Fibroblast of skin of left biceps (primary cell): Measurements from ENCODE around the gene MUC4.
"Not testable (repeated sequence)": the region's sequence is repeated elsewhere in the genome, so short reads cannot be mapped to it uniquely, and the experiment has no call there.

ENCODE experiments used
- DNase-seq, 2 experiments: peaks; one replicate each; pipeline ENCODE4 v3.0.0-alpha.2; 2013; ENCODE audit warnings: low read depth in 2 of 2

The MUC4 gene

DNA sequence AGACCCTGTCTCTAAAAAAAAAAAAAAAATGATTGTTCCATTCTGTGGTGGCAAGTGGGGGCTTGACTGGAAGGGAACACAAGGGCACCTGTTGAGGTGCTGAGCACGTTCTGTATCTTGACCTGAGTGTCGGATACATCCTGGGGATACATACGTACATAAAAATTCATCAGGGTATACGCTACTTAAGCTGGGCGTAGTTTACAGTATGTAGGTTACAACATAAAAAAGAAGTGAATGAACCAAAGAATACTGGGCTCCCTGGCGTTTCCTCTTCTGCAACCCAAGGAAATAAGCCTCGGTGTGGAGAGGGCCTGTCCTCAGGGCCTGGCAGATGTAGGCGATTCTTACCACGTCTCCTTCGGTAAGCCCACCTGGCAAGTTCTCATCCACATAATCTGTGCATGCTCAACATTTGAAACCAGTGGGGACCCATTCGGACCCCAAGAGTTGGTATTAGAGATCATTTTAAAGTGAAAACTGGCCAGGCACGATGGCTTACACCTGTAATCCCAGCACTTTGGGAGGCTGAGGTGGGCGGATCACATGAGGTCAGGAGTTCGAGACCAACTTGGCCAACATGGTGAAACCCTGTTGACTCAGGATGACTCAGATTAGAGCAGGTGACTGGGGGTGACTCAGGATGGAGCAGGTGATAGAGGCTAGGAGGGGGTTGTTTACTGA, 96.0 kb downstream of the MUC4 start:
- no peak for DNase-seq

DNA sequence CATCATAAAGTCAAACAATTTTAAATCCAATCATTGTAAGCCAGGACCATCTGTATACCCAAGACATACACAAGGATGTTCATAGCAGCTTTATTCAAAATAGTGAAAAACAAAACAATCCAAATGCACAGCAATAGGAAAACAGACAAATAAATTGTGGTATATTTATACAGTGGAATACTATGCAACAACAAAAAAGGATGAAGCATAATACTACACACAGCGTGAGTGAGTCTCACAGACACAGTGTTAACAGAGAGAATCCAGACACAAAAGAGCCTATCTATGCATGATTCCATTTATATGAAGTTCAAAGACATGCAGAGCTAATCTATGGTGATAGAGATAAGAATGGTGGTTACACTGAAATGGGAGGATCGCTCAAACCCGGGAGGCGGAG, 96.6 kb downstream of the MUC4 start:
- DNase-seq, result no peak

DNA sequence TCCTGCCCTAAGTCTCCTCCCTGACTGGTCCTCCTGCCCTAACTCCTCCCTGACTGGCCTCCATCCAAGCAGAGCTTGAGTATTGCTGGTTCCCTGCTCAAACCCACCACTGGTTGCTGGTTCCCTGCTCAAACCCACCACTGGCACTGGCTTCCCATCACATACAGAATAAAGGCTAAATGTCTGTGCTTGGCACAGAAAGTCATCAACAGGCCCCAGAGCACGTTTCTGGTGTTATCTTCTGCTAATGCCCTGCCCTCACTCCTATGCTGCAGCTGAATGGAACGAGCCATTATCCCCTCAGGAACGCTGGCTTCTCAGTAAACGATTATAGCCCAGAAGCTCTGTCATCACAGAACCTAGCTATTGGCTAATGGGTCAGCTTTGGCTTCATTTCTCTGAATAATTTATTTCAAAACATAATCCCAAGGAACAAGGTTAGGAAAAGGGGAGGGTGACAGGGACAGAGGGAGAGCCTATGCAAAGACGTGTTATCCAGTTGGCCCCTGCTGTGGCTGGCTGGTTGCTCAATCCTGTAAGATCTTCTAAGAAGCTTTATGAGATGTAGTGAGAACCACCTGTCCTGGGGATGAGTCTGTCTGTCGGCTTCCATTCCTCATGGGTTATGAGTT, 97.2 kb downstream of the MUC4 start:
- no peak for DNase-seq

DNA sequence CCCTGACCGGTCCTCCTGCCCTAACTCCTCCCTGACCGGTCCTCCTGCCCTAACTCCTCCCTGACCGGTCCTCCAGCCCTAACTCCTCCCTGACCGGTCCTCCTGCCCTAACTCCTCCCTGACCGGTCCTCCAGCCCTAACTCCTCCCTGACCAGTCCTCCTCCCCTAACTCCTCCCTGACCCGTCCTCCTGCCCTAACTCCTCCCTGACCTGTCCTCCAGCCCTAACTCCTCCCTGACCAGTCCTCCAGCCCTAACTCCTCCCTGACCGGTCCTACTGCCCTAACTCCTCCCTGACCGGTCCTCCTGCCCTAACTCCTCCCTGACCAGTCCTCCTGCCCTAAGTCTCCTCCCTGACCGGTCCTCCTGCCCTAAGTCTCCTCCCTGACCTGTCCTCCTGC, 98.6 kb downstream of the MUC4 start:
- not testable (repeated sequence) for DNase-seq

DNA sequence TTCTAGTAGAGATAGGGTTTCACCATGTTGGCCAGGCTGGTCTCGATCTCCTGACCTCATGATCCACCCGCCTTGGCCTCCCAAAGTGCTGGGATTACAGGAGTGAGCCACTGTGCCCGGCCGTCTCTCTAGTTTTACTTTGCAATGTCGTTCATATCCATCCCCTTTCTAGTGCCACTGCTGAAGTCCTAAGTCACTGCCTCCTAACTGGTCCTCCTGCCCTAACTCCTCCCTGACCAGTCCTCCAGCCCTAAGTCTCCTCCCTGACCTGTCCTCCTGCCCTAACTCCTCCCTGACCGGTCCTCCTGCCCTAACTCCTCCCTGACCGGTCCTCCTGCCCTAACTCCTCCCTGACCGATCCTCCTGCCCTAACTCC, 99.2 kb downstream of the MUC4 start:
- not testable (repeated sequence) for DNase-seq

DNA sequence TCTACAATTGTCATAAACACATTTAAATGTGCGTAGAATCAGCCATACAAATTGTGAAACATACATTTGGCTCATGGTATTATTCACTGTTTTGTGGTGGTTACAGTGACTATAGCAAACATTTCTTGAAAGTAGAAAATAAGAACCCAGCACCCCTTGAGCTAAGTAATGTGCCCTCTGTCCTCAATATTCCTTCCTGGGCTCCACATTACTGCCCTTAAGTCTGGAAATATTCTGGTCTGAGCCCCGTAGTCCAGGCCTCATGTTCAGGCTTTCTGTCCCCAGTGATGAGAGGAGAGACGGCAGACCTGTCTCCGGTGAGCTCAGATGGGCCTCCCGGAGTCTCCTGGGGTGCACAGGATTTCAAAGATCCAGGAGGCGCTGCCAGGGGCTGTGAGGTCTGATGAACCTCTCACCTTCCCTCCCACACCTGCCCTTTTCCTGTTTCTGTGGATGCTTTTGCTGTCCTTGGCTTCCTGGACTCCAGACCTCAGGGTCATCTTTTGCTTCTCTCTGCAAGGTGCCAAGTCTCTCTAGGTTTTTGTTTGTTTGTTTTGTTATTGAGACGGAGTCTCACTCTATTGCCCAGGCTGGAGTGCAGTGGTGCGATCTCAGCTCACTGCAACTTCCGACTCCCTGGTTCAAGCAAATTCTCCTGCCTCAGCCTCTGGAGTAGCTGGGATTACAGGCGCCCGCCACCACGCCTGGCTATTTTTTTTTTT, 99.8 kb downstream of the MUC4 start:
- DNase-seq, result no peak

DNA sequence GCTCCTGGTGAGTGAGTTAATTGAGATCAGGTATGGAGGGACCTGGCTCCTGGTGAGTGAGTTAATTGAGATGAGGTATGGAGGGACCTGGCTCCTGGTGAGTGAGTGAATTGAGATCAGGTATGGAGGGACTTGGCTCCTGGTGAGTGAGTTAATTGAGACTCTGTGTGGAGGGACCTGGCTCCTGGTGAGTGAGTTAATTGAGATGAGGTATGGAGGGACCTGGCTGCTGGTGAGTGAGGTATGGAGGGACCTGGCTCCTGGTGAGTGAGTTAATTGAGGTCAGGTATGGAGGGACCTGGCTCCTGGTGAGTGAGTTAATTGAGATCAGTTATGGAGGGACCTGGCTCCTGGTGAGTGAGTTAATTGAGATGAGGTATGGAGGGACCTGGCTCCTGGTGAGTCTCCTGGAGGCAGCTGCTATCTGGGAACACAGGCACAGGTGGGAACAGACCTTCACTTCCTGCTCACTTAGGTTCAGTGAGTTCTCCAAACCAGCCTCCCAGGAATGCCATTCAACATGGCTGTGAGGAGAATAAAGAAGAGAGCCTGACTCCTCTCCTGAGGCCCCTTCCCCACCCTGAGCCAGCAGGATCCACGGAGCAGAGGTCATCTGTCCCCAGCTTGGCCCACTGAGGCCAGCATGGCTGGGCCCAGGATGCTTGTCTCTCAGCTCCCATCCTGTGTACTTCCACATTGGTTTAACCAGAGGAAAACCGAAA, 100.5 kb downstream of the MUC4 start:
- DNase-seq, result not testable (repeated sequence)

DNA sequence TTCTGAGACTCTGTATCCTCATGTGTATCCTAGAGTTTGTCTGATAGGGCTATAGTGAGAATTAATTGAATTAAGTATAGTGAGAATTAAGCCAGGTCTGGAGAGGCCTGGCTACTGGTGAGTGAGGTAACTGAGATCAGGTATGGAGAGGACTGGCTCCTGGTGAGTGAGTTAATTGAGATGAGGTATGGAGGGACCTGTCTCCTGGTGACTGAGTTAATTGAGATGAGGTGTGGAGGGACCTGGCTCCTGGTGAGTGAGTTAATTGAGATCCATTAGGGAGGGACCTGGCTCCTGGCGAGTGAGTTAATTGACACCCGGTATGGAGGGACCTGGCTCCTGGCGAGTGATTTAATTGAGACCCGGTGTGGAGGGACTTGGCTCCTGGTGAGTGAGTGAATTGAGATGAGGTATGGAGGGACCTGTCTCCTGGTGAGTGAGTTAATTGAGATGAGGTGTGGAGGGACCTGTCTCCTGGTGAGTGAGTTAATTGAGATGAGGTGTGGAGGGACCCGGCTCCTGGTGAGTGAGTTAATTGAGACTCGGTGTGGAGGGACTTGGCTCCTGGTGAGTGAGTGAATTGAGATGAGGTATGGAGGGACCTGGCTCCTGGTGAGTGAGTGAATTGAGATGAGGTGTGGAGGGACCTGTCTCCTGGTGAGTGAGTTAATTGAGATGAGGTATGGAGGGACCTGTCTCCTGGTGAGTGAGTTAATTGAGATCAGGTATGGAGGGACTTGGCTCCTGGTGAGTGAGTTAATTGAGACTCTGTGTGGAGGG, 101.4 kb downstream of the MUC4 start:
- not testable (repeated sequence) for DNase-seq

DNA sequence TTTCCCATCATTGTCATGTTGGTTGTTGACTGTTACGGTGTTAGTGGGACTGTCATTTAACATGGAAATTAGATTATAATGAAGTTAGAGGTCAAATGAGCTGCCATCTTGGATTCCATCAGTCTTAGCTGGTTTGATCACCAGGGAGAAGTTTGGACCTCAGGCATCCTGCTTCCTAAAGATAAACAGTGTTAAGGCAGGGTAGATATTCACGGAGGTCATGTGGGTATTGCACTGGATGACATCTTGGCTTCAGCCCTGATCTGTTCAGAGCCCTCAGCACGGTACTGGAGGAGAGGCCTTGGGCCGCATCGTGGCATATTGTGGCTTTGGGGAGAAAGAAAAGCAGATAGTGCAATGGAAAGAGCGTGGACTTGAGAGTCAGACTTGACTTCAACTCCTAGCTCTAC, 102.0 kb downstream of the MUC4 start:
- DNase-seq, result no peak

DNA sequence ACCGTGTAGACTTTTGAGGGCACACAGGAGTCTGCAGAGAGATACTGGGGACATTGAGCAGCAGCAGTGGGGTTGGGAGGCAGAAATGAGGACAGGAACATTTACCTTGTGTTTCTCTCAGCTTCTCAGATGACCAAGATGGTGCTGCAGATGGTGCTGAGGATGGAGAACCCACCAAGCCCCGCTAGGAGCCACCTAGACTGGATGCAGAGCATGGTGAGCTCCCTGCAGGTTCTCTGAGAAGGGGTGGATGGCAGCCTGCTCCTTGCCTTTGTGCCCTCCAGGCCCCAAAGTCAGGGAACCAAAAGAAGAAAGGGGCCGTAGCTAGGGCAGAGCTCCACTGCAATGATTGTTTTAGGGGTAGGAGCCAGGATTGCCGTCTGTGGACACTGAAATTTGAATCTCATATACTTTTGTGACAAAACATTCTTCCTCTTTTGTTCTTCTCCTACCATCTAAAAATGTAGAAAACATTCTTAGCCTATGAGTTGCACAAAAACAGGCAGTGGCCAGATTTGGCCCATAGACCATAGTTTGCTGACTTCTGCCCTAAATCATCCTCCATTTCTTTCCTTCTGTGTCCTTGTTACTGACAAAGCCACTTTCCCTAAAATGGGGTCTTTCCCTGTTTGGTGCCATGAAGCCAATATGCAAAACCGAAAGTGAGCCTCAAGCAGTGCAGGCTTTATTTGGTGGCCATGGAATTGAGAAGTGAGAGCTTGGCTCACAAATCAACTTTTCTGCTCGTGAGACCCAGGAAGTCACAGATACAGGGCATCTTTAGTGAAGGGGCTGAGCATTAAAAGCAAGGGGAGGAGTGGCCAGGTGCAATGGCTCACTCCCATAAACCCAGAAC, 102.9 kb downstream of the MUC4 start:
- no peak for DNase-seq

DNA sequence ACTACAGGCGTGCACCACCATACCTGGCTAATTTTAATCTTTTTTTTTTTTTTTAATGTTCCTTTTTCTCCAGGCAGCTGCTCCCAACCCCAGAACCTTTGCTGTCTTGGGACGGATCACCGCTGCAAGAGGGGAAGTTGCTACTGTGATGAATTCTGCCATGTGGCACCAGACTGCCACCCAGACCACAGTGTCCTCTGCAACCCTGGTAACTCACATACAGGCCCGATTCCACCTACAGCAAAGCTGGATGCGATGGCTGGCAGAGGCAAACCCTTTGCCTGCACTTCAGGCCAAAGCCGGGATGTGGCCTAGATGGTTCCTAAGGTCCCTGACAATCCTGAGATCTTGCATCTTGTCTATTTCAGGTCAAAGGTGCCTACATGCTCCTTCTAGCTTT, 103.7 kb downstream of the MUC4 start:
- DNase-seq, result no peak

DNA sequence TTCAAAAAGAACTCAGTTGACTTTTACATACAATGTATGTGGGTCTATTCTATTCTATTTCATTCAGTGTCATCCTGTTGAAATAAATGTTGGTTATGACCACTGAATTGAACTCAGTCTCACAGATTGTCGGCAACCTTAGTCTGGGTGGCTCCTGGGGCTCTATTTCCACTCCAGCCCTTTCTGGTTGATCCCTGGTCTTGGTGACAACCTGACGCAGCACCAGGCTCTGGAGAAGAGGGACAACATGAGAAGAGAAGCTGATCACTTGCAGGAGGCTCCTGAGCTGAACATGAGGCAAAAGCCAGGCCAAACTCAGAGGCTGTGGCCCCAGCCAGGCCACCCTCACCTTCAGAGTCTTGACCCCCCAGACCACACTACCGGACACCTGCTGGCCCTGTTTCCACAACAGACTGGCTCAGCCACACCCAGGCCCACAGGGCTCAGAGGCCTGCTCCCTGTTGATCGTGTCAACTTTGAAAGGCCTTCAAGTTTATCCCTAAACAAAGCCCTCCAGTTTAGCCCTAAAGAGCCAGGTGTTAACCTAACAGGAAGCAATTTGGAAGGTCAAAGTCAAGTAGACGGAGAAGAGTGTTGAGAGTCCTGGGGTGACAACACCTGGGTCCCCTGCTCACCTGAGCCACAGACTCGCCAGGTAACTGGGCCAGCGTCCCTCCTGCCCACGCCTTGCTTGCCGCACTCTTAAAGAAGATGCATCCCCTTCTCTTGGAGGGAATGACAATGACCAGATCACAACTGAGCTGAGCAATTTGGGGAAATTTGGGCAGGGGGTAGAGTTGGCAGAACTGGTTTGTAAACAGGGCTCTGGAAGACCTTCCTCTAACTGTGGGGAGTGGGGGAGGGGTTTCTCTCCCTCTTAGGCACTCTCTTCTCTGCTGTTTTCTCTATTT, 106.4 kb downstream of the MUC4 start:
- DNase-seq, result no peak

DNA sequence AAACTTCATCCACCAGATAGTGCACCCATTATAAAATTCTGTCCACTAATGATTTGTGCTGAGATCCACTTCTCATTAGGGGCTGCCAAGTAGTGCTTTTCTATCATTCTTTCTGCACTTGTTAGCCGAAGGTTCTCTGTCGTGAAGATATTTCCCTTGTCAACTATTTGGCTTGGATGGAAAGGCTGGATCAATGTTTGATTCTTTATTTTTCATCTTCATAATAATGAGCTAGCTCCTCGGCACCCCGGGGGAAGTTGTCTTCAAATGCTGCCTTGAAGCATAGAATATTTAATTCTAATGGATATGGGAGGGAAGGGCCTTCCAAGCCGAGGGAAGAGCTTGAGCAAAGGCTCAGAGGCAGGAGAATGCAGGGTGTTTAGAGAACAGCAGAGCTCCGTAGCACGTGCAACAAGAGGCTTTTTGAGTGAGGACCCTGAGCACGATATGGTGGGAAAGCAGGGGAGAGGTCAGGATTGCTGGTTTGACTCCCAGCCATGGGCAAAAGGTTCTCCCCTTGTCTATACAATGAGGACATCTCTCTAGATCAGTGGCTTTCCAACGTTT, 107.2 kb downstream of the MUC4 start:
- no peak for DNase-seq

DNA sequence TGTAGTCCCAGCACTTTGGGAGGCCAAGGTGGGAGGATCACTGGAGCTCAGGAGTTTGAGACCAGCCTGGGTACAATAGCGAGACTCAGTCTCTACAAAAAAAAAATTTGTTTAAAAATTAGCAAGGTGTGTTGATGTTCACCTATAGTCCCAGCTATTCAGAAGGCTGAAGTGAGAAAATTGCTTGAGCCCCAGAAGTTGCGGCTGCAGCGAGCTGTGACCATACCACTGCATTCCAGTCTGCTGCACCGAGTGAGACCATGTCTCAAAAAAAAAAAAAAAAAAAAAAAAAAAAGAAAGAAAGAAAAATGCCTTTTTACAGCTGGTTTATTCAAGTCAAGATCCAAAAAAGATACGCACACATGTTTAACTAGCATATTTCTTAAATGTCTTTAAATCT, 108.0 kb downstream of the MUC4 start:
- DNase-seq, result no peak

DNA sequence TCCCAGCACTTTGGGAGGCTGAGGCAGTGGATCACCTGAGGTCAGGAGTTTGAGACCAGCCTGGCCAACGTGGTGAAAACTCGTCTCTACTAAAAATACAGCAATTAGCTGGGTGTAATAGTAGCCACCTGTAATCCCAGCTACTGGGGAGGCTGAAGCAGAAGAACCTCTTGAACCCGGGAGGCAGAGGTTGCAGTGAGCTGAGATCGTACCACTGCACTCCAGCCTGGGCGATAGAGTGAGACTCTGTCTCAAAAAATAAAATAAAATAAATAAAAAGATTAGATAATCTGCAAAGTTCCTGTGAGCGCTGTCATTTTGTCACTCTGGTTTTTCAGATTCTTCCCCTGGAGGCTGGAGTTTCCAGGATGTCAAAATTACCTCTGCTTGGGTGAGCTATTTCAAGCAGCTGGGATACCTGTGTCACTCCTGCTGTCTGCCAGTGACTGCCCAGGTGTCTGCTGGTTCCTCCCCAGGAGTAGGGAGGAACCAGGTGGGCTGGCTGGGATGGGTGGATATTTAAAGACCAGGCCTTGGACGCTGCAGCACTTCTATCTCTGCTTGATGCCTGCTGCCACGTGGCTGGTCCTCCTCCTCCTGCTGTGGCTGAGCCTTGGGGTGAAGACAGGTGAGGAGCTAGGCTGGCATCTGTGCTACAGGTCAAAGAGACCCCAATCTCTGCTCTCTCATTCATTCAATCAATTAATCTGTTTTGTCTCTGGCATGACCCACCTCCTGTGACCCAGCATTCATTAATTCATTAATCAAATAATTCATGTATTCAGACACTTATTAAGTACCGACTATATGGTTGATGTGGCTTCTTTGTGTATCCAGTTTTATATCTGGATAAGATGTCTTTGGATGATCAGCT, 110.5 kb downstream of the MUC4 start:
- no peak for DNase-seq

DNA sequence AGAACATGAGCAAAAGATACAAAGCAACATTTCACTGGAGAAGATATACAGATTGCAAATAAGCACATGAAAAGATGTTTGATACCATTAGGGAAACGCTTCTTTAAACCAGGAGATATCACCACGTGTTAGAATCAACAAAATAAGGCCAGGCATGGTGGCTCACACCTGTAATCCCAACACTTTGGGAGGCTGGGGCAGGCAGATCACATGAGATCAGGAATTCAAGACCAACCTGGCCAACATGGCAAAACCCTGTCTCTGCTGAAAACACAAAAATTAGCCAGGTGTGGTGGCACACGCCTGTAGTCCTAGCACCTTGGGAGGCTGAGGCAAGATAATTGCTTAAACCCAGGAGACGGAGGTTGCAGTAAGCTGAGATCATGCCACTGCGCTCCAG, 111.4 kb downstream of the MUC4 start:
- DNase-seq, result no peak

DNA sequence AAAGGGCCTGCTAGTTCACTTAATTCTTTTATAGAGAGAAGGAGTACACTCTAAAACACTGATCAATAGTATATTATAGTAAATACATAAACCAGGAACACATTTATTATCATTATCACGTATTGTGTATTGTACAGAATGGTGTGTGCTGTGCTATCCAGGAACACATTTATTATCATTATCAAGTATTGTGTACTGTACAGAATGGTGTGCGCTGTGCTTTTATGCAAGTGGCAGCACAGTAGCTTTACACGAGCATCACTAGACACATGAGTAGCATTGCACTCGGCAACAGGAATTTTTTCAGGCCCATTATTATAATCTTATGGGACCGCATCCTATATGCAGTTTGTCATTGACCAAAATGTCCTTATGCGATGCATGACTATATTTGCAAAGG, 111.9 kb downstream of the MUC4 start:
- no peak for DNase-seq

DNA sequence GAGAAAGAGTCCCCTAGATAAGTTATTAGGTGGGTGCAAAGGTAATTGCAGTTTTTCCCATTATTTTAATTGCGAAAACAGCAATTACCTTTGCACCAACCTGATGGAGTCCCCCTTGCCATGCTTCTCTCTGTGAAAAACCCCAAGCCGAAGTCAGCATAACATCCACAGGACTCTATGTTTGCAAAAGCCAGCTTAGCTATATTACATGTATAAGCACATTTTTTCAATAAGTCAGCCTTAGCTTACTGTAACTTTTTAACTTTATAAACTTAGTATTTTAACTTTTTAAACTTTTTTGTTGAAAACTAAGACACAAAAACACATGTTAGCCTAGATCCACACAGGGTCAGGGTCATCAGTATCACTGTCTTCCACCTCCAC, 112.3 kb downstream of the MUC4 start:
- no peak for DNase-seq
